Natural killer cell (primary cell): Measurements from ENCODE around the gene BCLAF1. TPM values are rescaled to one million over a fixed set of nuclear protein-coding genes. Genes with fewer than 3 reads are reported as not detected.

Experiments used
- ATAC-seq, 3 donors: fragments of 150-1000 bp in 2 of 3; fragments of 200-7000 bp in 1 of 3; cut with Tn5 transposase; 1 replicate in 1 of 3; 2 replicates in 2 of 3; pipeline ENCODE4 v1.10.0; 2021; ENCODE audit warnings: mild to moderate bottlenecking in 2 of 3, moderate library complexity in 2 of 3
- DNase-seq, 2 donors: peaks; one replicate each; pipeline versions ENCODE4 v3.0.0 to v3.0.0-alpha.2; 2013 to 2021; ENCODE audit warnings: mixed read lengths in 1 of 2
- H3K27ac ChIP-seq: one replicate; pipeline ENCODE4 v1.5.1; 2013; ENCODE audit warnings: mild to moderate bottlenecking, low read length
- H3K27me3 ChIP-seq: one replicate; pipeline ENCODE4 v1.6.1; 2013; ENCODE audit warnings: low read length; ENCODE audit not compliant: control insufficient read depth, insufficient read depth
- H3K36me3 ChIP-seq: one replicate; pipeline ENCODE4 v1.6.1; 2013; ENCODE audit warnings: low read length; ENCODE audit not compliant: control insufficient read depth, insufficient read depth
- H3K4me1 ChIP-seq: one replicate; pipeline ENCODE4 v1.6.1; 2013; ENCODE audit warnings: low read length; ENCODE audit not compliant: control insufficient read depth, insufficient read depth
- H3K4me3 ChIP-seq: one replicate; pipeline ENCODE4 v1.5.1; 2013; ENCODE audit warnings: low read length
- H3K9me3 ChIP-seq: one replicate; pipeline ENCODE4 v1.6.1; 2013; ENCODE audit warnings: low read length; ENCODE audit not compliant: control insufficient read depth, insufficient read depth
- H3K27ac Mint-ChIP-seq, 2 donors: one replicate each; pipeline ENCODE4 v1.8.0; 2022; ENCODE audit warnings: mild to moderate bottlenecking in 2 of 2, mixed read lengths in 2 of 2, moderate library complexity in 1 of 2
- H3K27me3 Mint-ChIP-seq, 2 donors: one replicate each; pipeline ENCODE4 v1.8.0; 2022; ENCODE audit warnings: low read depth in 2 of 2, mixed read lengths in 2 of 2
- H3K36me3 Mint-ChIP-seq: one replicate; pipeline ENCODE4 v1.8.0; 2022; ENCODE audit warnings: mixed read lengths
- H3K4me1 Mint-ChIP-seq, 2 donors: one replicate each; pipeline ENCODE4 v1.8.0; 2022; ENCODE audit warnings: mixed read lengths in 2 of 2
- H3K4me3 Mint-ChIP-seq: one replicate; pipeline ENCODE4 v1.8.0; 2022; ENCODE audit warnings: mild to moderate bottlenecking, moderate library complexity, mixed read lengths
- H3K9me3 Mint-ChIP-seq, 2 donors: one replicate each; pipeline ENCODE4 v1.8.0; 2022; ENCODE audit warnings: mixed read lengths in 2 of 2
- CTCF ChIP-seq: fragments of 200-600 bp; IDR thresholded peaks from one replicate; pipeline ENCODE4 v1.8.0; 2022; ENCODE audit warnings: antibody characterized with exemption
- WGBS: methylation state at CpG from one replicate; pipeline ENCODE4 v1.1.7; 2013; ENCODE audit warnings: missing lambda C conversion rate; ENCODE audit not compliant: insufficient coverage; 5-methylcytosine and 5-hydroxymethylcytosine counted together
- intact Hi-C: fragments of 100-400 bp; cut with micrococcal nuclease; formaldehyde crosslinking; loops from one replicate; pipeline ENCODE4 v1.14.2; 2022
- total RNA-seq, 4 donors: library from RNA; stranded (reverse); fragments of 120-200 nt in 1 of 4; gene quantifications; one replicate each; pipeline versions ENCODE4 v1.2.3 to v1.2.4, GENCODE V29; 2013 to 2022

Gene BCLAF1
- total RNA-seq, 3 donors from 2014 or later (not counting 1 experiment from before 2014, with no cell fraction given), result 391 to 582 (median 465) TPM

DNA sequence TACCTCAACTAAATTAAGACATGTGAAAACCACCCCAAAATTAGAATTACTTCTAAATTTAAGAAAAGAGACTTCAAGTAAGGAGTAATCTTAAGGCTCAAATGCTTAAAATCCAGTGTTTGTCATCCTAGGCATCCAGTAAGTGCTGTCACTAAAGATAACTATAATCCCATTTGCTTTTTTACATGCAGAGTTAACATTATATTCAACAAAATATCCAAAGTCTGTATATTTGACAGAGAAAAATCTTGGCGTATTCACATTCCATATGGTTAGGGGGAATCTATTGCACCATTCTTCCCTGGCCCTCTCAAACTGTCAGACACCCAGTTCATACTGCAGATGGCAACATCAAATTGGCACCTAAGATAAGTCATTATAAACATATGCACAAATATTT lies 56.9 kb downstream of the BCLAF1 start:
- H3K9me3 Mint-ChIP-seq, result no peaks in the 10 kb centered on the region
- no peaks in the 10 kb centered on the region for H3K4me1 Mint-ChIP-seq
- no peaks in the 10 kb centered on the region for H3K9me3 ChIP-seq
- DNase-seq, result no peak
- H3K36me3 ChIP-seq, result no peaks in the 10 kb centered on the region
- no peak for ATAC-seq
- H3K27me3 Mint-ChIP-seq, result no peaks in the 10 kb centered on the region
- intact Hi-C loops, result no loop called here
- no peaks in the 10 kb centered on the region for H3K27me3 ChIP-seq
- H3K4me3 ChIP-seq, result no peak overlapping the region
- WGBS, result 100% methylated on average over 1 of the region's 1 CpG
- H3K4me1 ChIP-seq, result no peaks in the 10 kb centered on the region
- no peak overlapping the region for H3K4me3 Mint-ChIP-seq
- H3K36me3 Mint-ChIP-seq, result no peaks in the 10 kb centered on the region
- H3K27ac ChIP-seq, result no peak overlapping the region
- no peak for TF ChIP-seq CTCF
- no peak overlapping the region for H3K27ac Mint-ChIP-seq

DNA sequence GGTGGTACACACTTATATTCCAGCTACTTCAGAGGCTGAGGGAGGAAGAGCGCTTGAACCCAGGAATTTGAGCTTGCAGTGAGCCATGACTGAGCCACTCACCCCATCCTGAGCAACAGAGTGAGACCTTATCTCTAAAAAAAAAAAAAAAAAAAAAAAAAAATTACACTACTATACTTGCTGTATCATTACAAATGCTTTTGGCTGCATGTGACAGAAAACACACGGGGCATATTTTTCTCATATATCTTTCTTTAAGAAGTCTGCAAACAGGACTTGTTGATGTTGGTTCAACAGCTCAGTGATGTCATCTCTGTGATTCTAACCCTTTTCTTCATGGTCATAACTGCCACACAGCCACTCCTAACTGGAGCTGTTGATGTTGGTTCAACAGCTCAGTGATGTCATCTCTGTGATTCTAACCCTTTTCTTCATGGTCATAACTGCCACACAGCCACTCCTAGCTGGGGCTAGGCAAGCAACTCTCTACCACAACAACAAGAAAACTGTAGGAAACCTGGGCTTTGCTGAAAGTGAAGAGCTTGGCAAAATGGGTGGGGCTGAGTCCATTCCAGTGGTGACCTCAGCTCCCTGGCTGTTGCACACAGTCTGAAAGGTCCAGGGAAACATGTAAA lies 59.3 kb downstream of the BCLAF1 start:
- Histone ChIP-seq H3K4me3 (no peak overlapping the region), H3K36me3 (no peaks in the 10 kb centered on the region), H3K27me3 (no peaks in the 10 kb centered on the region), H3K9me3 (no peaks in the 10 kb centered on the region), H3K27ac (no peak overlapping the region), H3K4me1 (peaks cover 4% of the 10 kb centered on the region)
- Mint-ChIP-seq H3K27ac (no peak overlapping the region), H3K27me3 (no peaks in the 10 kb centered on the region), H3K36me3 (no peaks in the 10 kb centered on the region), H3K4me1 (peaks cover 10 to 11% of the 10 kb centered on the region in 2 donors), H3K9me3 (no peaks in the 10 kb centered on the region), H3K4me3 (no peak overlapping the region)
- DNase-seq (no peak), ATAC-seq (no peak)
- 95% methylated on average over 2 of the region's 2 CpGs for WGBS
- TF ChIP-seq CTCF, result no peak
- intact Hi-C loops, result no loop called here

- intact Hi-C loops, result loop anchor here (10.0 kb wide), 1 partner anchor 324 kb away; no protein-coding TSS in a partner anchor
- H3K9me3 Mint-ChIP-seq, result no peaks in the 10 kb centered on the region
- no peak overlapping the region for H3K27ac ChIP-seq
- no peaks in the 10 kb centered on the region for H3K27me3 ChIP-seq
- WGBS, result 56% methylated on average over 1 of the region's 2 CpGs
- H3K36me3 ChIP-seq, result no peaks in the 10 kb centered on the region
- ATAC-seq (no peak), DNase-seq (no peak)
- peaks cover 4% of the 10 kb centered on the region for H3K4me1 ChIP-seq
- H3K36me3 Mint-ChIP-seq, result no peaks in the 10 kb centered on the region
- H3K4me3 Mint-ChIP-seq, result no peak overlapping the region
- H3K27ac Mint-ChIP-seq, result no peak overlapping the region
- no peak overlapping the region for H3K4me3 ChIP-seq
- peaks cover 10 to 11% of the 10 kb centered on the region in 2 donors for H3K4me1 Mint-ChIP-seq
- no peak for TF ChIP-seq CTCF
- H3K27me3 Mint-ChIP-seq, result no peaks in the 10 kb centered on the region
- H3K9me3 ChIP-seq, result no peaks in the 10 kb centered on the region
These were observed 60.8 kb downstream of the BCLAF1 start for GRCh38 chr6:136228814-136229213.
